Skin of body (tissue), 2 donors: ENCODE data around the gene LTBP4. TPM values are rescaled to one million over a fixed set of nuclear protein-coding genes. Genes with fewer than 3 reads are reported as not detected.
"Not testable (repeated sequence)": the region's sequence is repeated elsewhere in the genome, so short reads cannot be mapped to it uniquely, and the experiment has no call there.

Experiments used
- DNase-seq: peaks from one replicate; lab custom pipeline; 2025; lab: John Stamatoyannopoulos, UW
- total RNA-seq: library from RNA; depleted of rRNA; stranded (reverse); fragments of >200 nt; gene quantifications from one replicate; pipeline ENCODE4 v1.2.3, GENCODE V29; 2014

The LTBP4 gene
- total RNA-seq, 1 donor from 2014 or later = 72.0 TPM

GRCh38 chr19:40610396-40611064 lies 9.4 kb downstream of the LTBP4 start:
- peak; percentile 18 for DNase-seq

- no peak for DNase-seq
Measured at GRCh38 chr19:40611096-40611495, 9.9 kb downstream of the LTBP4 start.

- no peak for DNase-seq
Measured at GRCh38 chr19:40611900-40612698, 10.9 kb downstream of the LTBP4 start.

- peak; percentile 28 for DNase-seq
Measured at GRCh38 chr19:40612831-40613689, 11.9 kb downstream of the LTBP4 start.

DNA sequence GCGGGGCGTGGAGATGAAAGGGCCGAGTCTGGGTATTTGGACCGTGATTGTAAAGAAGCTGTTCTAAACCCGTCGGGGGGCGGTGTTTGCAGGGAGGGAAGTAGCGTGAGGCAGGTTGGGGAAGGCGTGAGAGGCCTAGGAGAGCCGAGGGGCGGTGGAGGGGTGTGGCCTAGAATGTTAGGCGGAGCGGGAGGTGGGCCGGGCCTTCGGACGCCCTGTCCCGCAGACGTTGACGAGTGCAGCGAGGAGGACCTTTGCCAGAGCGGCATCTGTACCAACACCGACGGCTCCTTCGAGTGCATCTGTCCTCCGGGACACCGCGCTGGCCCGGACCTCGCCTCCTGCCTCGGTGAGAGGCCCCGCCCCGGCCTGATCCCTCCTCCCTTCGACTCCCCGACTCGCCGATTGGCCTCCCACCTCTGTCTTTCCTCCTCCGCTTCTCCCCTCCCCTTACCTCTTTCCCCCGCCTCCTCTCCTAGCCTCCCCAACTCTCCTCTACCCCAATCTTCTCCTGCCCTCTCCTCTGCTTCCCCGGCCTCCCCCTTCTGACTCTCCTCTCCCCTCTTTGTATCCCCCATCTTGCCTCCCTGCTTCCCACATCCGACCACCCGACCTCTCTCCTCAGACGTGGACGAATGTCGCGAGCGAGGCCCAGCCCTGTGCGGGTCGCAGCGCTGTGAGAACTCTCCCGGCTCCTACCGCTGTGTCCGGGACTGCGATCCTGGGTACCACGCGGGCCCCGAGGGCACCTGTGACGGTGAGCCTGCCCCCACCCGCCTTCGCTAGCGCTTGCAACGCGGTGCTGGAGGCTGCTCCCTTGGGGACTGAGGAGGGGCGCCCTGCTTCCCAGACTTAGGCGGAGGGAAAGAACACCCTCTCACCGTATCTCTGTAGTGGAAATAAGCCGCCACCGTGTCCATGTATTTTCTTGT lies 12.8 kb downstream of the LTBP4 start:
- peak; percentile 84 for DNase-seq

- peak; percentile 92 for DNase-seq
Measured at GRCh38 chr19:40614622-40615411, 13.6 kb downstream of the LTBP4 start.

DNA sequence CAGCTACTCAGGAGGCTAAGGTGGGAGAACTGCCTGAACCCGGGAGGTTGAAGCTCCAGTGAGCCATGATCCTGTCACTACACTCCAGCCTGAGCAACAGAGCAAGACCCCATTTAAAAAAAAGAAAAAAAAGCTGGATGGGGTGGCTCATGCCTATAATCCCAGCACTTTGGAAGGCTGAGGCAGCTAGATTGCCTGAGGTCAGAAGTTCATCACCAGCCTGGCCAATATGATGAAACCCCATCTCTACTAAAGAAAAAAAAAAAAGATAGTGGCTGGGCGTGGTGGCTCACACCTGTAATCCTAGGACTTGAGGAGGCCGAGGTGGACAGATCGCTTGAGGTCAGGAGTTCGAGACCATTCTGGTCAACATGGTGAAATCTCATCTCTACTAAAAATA lies 15.0 kb downstream of the LTBP4 start:
- no peak for DNase-seq

- DNase-seq = no peak
Measured at GRCh38 chr19:40616941-40617340, 15.8 kb downstream of the LTBP4 start.

DNA sequence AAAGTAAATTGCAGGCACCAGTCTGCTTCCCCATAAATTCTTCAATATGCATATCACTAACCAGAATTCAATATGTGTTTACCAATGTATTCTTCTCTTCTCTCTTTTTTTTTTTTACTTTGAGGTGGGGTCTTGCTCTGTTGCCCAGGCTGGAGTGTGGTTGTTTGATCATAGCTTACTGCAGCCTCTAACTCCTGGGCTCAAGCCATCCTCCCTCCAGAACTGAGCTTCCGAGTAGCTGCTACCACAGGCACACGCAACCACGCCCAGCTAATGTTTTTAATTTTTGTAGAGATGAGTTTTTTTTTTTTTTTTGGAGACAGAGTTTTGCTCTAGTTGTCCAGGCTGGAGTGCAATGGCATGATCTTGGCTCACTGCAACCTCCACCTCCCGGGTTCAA lies 16.8 kb downstream of the LTBP4 start:
- DNase-seq = no peak

DNA sequence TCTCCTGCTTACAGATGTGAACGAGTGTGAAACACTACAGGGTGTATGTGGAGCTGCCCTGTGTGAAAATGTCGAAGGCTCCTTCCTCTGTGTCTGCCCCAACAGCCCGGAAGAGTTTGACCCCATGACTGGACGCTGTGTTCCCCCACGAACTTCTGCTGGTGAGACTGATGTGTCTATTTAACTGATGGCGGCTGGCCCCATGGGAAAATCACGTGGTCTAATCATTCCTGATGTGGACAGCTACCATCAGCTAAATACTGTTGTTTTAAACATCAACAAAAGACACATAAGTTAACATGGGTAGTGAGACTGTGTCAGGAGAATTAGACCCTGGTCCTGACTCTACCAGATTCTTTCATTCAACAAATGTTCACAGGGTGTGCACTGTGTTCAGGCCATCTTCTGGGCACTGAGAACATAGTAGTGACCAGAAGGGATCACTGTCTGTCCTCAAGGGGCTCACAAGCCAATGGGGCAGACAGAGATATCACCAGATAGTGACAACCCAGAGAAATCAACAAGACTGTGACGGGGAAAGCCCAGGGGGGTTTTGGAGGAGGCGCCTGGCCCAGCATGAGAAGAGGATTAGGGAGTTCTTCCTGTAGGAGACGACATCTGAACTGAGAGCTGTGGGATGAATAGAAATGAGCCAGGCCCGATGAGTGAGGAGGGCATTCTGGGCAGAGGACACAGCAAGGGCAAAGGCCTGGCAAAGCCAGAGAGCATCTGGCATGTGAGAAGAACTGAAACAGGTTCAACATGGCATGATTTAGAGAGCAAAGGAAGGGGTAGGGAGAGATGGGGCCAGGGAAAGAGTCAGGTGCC lies 18.4 kb downstream of the LTBP4 start:
- no peak for DNase-seq

- DNase-seq = no peak
Measured at GRCh38 chr19:40620161-40620485, 19.0 kb downstream of the LTBP4 start.

DNA sequence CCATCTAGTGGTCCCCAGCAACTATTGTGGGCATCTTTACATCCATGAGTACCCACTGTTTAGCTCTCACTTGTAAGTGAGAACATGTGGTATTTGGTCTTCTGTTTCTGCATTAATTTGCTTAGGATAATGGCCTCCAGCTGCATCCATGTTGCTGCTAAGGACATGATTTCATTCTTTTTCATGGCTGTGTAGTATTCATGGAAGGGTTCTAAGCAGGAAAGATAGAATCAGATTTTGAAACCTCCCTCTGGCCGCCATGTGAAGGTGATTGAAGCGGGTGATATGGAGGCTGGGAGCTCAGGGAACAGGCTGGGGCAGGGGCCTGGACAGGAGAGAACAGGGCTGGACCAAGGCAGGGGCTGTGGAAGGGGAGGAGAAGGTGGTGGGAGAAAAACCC lies 20.1 kb downstream of the LTBP4 start:
- DNase-seq = no peak

GRCh38 chr19:40621966-40622772 lies 21.0 kb downstream of the LTBP4 start:
- DNase-seq = no peak

DNA sequence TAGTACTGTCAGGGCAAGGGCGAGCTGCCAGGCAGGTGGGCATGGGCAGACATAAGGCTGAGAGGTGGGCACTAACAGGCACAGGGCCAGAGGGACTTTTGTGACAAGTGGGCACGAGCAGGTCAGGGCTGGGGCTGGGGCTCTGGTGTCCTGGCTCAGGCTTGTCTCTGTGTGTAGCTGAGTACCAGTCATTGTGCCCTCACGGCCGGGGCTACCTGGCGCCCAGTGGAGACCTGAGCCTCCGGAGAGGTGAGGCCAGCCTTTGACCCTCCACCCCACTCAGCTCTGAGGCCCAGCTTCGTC lies 21.6 kb downstream of the LTBP4 start:
- no peak for DNase-seq

DNA sequence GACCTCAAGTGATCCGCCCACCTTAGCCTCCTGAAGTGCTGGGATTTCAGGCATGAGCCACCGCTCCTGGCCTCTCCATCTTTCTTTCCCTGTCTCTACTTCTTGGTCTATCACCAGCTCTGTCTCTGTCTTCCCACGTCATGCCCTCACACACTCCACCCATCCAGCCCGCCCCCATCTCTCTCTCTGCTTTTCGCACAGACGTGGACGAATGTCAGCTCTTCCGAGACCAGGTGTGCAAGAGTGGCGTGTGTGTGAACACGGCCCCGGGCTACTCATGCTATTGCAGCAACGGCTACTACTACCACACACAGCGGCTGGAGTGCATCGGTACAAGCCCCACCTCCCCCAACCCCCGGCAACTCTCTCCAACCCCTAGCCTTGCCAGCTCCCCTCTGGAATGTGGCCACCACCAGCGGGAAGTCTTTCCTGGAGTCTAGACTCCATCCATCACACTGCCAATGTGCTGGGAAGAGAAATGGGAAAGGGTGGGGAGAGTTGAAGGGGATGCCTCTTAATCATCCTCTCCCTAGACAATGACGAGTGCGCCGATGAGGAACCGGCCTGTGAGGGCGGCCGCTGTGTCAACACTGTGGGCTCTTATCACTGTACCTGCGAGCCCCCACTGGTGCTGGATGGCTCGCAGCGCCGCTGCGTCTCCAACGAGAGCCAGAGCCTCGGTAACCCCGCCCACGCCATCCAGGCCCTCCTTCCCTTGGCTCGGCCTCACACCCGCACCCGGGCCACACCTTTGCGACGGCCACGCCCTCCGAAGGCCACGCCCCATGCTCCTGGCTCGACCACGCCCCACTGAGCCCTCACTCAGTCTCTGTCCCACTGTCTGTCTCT lies 22.5 kb downstream of the LTBP4 start:
- no peak for DNase-seq

GRCh38 chr19:40624369-40625153 lies 23.4 kb downstream of the LTBP4 start:
- not testable (repeated sequence) for DNase-seq
